ENCODE measurements around the gene SP3.
A peak's percentile ranks its signal among the peaks of the same experiment; 100 is the strongest.

SP3 gene

DNA sequence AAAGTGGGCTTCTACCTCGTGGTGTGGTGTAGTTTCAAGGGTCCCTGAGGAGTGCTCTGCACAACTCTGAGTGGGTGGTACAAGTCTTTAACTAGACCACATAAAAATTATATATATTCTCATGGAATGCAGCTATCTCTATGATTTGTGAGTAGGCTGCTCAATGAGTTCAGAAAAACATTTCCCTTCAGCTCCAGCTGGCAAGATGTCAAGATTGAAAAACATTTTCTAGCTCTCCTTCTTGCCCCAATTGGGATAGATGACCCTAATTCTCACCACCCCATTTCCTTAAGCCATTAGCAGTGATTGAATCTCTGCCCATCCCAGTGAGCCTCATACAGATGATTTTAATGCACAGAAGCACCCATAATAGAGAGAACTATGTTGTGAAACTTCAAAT lies 28.3 kb upstream of the SP3 start:
- DNase-seq: no peak

DNA sequence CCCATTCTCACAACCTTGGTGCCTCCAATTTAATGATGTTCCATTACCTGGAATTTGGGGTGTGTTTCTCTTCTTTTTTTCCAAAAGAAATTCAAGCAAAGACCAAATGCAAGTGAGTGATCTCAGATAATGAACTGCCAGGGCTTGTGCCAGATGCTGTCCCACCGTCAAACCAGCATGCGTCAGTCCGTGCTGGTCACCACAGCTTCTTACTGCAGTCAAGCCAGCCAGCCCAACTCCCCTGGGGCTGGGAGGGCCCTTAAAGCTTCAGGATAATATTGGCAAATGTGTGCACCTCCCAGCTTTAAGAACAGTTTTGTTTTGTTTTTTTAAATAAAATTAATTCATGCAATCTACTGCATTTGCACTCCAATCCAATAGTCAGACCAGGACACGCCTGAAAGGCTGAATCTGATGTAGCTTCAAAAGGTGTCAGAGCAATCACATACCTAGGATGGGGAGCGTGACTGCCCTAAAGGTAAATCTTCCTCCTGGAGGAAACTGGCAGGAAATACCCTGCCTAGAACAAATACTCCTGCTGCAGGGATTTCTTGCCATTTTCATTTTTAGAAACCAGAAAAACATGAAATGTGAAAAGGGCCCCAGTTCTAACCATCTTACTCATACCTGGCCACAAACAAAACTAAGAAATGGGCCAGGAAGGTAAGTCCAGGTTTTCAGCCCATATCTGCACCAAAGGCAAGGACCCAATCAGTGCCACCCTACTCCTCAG lies 26.8 kb upstream of the SP3 start:
- no peak for DNase-seq

DNA sequence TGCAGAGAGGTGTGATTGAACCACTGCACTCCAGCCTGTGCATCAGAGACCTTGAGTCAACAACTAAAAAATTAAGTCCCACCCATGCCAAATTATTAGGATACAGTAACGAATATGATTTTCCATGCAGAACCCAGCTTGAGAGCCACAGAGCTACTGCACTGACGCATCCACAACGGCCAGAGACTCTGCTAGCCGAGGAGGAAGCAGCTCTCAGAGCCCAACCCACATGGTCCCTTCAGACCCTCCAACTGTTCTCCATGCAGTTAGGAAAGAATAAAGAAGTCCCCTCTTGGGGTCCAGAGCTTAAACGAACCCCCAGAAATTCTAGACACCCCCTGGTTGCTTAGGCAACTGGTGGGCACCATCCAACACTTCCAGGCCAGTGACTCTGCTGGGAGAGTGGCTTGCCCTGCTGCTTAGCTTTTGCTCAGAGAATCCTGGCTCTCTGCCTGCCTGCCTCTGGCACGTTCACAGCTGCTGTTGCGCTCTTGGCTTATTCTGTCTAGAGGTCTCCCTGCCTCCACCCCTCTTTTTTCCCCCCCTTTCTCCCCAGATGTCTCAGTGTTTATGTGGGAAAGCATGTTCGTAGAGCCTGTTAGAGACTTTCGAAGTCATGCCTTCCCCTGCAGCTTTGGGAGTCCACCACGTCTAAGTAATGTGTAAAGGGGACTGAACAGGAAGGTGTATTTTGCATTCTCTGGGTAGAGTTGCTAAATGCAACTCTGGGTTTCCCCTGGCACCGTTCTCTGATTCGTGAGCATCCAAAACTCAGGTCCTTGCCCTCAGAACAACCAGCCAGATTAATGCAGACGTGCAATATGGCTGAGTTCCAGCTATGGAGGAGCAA lies 26.0 kb upstream of the SP3 start:
- no peak for DNase-seq

DNA sequence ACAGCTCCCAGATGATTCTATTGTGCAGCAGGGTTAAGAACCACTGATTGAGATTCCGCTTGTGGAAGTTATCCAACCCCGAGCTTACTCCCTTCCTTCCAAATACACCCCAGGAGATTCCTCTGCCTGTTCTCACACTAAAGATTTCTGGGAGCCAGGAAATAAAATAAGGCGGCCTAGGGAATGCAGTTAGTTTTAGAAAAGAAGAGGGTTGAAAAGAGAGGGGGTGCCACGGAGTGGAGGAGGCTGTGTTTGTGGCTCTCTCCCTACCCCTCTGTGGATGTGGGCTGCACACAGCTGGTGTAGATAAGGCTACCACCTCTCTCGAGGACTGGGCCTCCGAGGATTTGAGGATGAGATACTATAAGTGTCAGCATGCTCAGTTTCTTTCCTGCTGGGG lies 25.1 kb upstream of the SP3 start:
- DNase-seq: no peak

DNA sequence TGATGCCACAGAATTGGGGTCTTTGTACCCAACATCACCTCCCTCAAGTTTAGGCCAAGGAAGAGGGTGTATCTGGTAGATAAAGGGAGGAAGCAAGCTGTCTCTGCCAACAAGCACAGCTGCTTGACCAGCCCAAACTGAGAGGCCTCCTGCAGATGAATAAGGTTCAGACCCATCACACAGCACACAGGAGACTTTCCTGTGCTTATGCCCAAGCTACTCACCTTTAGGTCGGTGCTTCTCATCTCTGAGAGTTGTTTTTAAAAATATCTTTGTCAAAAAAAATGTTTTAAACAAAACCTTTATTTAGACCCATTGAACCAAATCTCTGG lies 24.7 kb upstream of the SP3 start:
- no peak for DNase-seq

DNA sequence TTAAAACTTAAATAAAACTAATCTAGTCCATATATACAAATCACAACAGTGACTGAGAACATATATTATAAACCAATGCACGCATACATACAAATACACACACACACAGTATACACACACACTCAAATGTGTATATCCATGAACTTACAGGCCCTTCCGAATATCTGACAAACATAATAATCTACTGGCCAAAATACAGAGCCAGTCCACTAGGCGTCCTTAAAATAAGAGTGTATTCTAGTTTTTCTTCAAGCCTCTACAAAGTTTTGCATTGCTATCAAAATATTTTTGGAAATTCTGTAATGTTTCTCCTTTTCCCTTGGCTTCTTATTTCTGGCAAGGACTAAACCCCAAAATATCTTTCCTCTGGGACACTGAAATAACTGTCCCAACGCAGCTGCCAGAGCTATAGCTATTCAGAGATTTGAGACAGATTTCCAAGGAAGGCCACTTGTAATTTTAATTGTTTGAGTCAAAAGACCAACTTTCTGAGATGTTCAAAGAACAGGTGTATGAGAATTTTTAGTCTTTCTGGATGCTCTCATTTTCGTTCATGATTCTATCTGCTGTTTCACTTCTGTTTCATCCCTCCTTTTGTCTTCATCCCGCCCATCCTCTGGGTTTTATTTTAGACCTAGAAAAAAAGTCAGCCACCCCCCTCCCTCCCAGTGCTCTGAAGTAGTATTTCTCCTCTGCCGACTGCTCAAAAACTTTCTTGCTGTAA lies 24.1 kb upstream of the SP3 start:
- DNase-seq: no peak

DNA sequence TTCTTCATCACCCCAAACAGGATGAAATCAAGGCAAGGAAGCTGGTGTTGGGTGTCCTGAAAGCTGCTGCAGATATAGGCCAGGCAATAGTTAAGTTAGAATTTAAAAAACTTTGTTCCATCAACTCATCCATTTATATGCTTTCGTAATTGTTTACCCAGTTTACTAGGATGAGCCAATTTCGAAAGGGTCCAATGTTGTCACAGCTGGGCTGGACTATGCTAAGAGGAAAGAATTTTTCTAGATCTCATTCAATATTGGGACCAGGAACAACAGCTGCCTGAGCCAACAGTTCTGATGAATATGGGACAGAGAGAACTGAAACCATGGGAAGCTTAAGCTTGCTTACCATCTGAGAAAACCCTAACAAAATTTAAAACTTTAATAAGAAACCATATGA lies 21.6 kb upstream of the SP3 start:
- no peak for DNase-seq

DNA sequence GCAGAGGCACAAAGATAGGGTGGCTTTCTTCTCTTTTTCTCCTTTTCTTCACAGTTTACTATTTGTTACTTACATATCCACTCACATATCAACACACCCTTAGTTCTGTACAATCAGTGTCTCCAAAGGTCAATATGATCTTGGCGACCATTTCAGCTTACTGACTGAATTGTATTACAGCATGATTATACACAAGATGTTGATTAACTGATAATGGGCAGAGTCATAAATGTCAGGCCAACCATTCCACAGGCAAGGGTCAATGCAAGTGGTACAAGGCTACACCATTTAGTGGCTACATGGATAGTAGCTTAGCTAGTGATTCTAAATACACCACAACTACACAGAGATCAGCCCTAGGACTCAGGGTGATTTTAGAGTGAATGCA lies 20.4 kb upstream of the SP3 start:
- DNase-seq: no peak

DNA sequence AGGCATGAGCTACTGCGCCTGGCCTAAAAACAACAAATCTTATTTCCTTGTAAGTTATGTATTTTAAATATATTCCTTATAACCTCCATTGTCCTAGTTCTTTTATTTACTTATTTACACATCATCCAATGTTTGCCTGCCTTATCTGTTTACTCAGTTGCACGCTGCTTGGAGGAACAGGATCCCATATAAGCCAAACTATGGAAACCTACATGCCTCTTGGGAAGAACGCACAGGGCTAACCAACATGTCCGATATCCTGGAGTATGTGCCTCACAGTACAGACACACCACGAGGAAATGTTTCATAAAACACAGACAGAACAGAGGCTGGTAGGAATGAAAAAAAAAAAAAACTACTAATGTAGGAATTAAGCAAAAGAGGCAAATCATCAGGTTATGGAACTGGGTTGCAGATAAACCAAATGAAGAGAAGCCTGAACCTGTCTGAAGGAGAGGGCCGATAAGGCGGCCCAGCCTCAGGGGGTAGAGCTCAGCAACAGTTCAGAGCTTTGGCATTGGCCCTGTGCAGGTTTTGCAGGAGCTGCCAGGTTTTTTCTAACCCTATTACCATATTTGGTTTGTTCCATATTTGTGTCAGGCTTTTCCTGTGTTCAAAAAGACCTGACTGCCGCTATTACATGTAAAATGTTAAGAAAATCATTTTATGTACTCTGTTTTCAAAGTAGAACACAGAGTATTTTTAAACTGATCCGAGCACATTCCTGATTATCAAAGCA lies 19.9 kb upstream of the SP3 start:
- no peak for DNase-seq

DNA sequence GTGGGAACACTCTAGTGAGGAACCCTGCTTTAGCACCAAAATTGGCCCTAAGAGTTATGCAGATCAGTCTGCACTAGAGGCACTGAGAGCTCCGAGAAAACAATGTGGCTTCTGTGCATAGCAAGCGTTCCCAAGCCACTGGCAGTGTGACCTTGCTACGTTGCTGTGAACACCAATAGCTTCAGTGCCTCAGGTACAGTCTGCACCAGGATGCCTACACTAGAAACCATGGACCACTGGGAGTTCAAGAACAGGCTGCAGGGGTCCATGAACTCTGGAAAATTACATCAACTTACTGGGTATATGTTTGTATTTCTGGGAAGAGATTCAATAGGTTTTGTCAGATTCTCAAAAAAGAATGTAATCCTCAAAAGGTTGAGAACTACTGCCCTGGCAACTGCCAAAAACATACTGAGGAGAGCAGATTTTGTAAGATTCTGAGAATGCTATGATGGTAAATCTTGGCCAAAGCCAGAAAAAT lies 18.3 kb upstream of the SP3 start:
- DNase-seq: no peak

DNA sequence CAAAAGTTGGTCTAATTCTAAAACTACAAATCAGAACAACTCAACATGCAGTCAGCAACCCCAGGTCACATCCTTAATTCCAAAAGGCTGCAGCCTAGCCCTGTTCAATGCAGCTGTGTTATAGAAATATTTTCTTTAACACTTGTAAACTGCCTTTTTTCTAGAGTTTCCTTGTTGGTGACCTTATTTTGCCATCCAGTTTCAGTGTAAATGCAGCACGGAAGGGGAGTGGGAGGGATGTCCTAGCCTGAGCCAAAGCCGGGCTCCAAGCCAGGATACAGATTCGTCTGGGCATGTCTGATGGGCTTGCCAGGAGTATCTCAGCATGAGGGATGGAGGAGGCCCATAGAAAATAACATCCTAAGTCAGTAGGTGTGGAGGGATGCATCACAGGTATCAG lies 17.7 kb upstream of the SP3 start:
- DNase-seq: no peak

DNA sequence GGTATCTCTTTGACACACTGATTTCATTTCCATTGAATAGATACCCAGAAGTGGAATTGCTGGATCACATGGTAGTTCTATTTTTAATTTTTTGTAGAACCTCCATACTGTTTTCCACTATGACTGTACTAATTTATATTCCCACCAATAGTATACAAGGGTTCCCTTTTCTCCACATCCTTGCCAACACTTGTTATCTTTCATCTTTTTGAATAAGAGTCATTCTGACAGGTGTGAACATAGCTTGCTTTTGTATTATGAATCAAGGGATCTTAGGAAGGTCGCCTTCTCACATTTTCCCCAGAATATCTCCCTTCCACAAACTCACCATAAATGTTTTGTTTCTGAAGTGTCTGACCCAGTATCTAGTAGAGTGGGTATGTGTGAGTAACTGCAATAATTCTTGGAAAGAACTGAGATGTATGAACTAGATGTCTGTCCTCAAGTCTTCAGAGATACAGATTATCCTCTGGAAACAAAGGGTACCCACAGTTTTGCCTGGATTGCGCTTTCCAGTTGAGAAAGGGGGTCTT lies 17.1 kb upstream of the SP3 start:
- no peak for DNase-seq

DNA sequence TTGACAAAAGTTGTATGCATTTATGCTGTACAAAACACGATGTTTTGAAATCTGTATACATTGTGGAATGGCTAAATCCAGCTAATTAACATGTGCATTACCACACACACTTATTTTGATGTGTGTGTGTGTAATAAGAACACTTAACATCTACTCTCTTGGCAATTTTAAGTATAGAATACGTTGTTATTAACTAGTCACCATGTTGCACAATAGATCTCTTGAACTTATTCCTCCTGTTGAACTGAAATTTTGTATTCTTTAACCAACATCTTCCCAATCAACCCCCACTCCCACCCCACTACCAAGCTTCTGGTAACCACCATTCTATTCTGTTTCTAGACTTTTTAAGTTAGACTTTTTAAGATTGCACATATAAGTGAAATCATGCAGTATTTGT lies 16.3 kb upstream of the SP3 start:
- no peak for DNase-seq

DNA sequence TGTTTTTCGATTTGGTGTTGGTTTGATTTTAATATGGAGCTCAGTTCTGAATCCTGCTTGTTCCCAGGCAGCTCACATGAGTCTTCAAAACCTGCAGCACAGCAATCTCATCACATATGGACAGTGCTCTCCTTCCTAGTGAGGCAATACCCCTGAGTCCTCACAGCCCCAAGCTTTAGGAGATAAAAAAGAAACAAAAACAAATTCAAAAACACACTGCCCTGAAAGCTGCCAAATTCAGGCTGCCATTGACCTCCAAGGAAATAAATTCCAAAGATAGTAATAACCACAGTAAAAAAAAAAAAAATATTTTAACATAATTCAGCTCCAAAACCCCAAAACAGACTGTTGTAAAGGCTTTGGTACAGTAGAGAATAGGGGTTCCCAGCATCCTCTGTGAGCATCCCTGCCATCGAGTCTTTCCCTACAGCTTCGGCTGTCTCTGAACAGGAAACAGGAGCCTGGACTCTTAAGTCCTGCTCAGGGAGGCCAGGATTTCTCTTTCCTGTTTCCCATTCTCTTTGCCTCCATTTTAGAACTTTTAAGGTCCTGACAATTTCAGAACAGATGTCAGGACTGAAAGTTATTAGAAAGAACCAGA lies 14.7 kb upstream of the SP3 start:
- DNase-seq: no peak

DNA sequence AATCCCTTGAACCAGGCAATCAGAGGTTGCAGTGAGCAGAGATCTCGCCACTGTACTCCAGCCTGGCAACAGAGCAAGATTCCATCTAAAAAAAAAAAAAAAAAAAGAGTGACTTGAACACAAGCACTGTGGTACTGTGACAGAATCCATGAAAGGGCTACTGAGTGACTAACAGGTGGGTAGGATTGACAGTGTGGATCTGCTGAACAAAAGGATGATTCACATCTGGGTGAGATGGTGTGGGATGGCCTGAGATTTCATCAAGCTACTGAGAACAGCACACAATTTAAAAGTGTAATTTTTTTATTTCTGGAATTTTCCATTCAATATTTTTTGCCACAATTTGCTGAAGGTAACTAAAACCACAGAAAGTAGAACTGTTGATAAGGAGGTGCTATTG lies 13.3 kb upstream of the SP3 start:
- DNase-seq: peak; percentile 47

DNA sequence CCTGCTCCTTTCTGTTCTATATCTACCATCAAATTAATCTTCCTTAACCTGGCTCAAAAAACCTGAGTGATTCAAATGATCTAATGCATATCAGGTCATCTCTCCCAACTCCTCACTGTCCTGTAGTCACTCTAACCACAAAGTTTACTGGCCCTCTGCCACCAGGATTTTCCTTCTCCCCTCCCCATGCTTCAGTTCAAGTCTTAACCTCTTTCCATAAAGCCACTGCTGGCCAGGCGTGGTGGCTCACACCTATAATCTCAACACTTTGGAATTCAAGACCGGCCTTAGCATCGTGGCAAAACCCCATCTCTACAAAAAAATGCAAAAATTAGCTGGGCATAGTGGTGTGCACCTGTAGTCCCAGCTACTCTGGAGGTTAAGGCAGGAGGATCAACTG lies 7.5 kb upstream of the SP3 start:
- DNase-seq: no peak

DNA sequence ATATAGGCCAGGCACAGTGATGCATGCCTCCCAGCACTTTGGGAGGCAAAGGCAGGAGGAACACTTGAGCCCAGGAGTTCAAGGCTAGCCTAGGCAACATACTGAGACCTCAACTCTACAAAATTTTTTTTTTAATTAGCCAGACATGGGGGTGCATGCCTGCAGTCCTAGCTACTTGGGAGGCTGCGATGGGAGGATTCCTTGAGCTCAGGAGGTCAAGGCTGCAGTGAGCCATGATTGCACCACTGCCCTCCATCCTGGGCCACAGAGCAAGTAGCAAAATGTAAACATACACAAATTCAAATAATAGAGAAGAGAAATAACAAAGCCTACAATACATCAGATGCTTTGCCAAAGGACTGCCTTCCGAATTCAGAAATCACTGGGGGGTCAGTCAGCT lies 7.0 kb upstream of the SP3 start:
- DNase-seq: no peak

DNA sequence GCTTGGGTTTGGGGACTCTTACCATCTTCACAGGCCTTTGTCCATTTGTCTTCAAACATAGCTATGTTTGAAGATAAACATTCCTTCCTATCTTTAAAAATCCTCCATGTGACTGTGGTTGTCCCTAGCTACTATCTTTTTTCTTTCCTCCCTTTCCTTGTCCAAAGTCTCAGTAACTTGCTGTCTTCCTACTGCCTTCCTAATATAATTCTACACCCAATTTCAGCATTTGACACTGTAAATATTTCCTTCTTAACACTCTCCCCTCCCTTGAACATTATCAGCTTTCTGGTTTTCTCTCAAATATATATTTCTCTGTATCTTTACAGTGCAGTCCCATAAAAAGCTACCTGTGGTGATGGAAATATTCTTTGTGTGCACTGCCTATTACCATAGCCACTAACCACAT lies 5.3 kb upstream of the SP3 start:
- no peak for DNase-seq

DNA sequence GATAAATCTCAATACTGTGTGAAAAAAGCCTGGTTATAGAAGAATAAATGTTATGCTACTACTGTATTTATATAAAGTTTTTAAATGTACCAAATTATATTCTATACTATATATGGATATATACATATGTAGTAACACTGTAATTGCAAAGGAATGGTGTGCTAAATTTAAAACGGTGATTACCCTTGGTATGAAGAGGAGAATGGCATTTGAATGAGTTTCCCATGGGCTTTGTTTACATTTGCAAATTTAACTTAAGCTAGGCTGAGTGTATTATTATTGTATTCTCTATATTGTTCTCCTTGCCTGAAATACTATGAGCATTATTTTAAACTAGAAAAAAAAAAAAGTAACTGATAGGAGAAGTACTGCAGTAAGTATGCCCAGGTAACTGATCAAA lies 4.7 kb upstream of the SP3 start:
- no peak for DNase-seq

DNA sequence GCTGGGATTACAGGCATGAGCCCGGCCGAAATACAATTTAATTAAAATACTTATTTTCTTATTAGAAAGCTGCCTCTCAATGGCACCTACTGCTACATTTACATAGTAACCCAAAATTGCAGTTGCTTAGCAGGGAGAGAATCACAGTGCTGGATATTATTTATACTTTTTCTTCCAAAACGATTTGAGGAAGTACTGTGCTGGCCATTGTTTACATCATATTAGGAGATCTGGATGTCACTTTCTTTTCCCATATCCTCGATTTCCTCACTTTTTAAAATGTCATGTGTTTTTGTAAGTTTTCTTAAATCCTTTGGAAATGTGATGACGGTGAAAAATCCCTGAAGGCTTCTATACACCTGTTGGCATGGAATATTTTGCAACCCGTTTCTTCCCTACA lies 3.4 kb upstream of the SP3 start:
- no peak for DNase-seq

DNA sequence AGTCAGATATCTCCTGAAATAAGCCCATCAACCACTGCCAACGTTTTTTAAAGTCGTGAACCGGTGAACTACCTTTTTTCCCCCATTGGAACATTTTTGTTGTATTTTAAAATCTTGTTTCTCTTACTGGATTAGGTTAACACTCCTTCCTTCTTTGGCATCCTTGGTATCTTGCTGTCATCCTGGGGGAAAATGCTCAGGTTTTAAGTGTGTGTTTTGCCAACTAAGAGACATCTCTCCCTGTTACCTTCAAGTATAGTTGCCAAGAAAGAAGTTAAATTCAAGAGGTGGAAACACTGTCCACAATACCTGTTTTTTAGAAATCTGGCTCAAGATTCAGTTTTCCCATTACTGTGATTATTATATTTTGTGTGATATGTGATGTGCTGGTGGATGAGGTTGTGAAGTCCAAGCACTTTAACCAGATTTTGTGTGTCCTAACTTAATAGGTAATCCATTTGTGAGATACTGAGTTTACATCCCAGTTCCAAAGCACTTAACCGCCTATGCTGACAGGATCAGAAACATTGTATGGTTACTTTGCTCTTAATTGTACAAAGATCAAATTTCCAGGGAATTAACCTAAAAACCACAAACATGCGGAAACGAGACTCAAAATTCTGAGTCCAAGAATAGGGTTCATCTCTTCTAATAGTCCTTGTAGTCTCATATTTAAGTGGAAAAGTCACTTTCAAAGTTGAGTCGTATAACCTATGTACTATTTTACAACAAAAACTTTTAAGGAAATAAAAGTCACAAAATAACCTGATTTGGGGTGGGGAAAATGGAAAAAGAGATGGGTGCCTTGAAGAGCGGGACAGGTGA lies 1.3 kb upstream of the SP3 start:
- no peak for DNase-seq

Measured in stimulated activated CD4-positive, alpha-beta T cell treated with anti-CD3 and anti-CD28 coated beads, Interleukin-4, amount 100 ng/mL, for 24 hours (primary cell).